ENCODE measurements around the gene COPS3. TPM values are rescaled to one million over a fixed set of nuclear protein-coding genes. Genes with fewer than 3 reads are reported as not detected.

COPS3 gene
- total RNA-seq, 1 experiment from 2014 or later, result 87.6 TPM

GRCh38 chr17:17201271-17201670, 79.8 kb downstream of the COPS3 start:
- no peaks in the 10 kb centered on the region for H3K9me3 ChIP-seq (ENCODE audit: insufficient read depth, low read depth)
- H3K27ac ChIP-seq, result no peak overlapping the region
- no peak for TF ChIP-seq CTCF (conservative IDR thresholded peaks at IDR 0.05)
- TF ChIP-seq EZH2 (IDR thresholded peaks at IDR 0.05; ENCODE audit: low read depth), result no peak
- no peak overlapping the region for H2AFZ ChIP-seq
- no TSS peak for BruUV-seq (replicated peaks)
- intact Hi-C loops (cut with micrococcal nuclease; ENCODE audit: unreplicated experiment), result no loop called here
- no peak overlapping the region for H3K4me2 ChIP-seq
- H3K4me3 ChIP-seq, result no peak overlapping the region
- DNase-seq, result no peak
- H3K36me3 ChIP-seq (ENCODE audit: low read depth), result peaks cover 5% of the 10 kb centered on the region; the same call in 1 of the 2 replicates
- peaks cover 18% of the 10 kb centered on the region for H4K20me1 ChIP-seq (ENCODE audit: insufficient read depth)
- no peaks in the 10 kb centered on the region for H3K27me3 ChIP-seq (ENCODE audit: insufficient read depth, low read depth)
- H3F3A ChIP-seq (ENCODE audit: insufficient read depth, low read depth), result peaks cover 40% of the 10 kb centered on the region
- CTCF ChIA-PET, result no interaction called here
- H3K9me2 ChIP-seq (ENCODE audit: insufficient read depth), result no peaks in the 10 kb centered on the region
- POLR2A ChIA-PET (ENCODE audit: unreplicated experiment), result no interaction called here
- peaks cover 14% of the 10 kb centered on the region for H3K4me1 ChIP-seq (replicated peaks; ENCODE audit: insufficient read depth)
- peaks cover 26% of the 10 kb centered on the region for H3K79me2 ChIP-seq (ENCODE audit: low read depth)

GRCh38 chr17:17200831-17201230, 80.2 kb downstream of the COPS3 start:
- Histone ChIP-seq H3K4me2 (no peak overlapping the region), H3K4me1 (replicated peaks; ENCODE audit: insufficient read depth) (peaks cover 14% of the 10 kb centered on the region), H3K9me2 (ENCODE audit: insufficient read depth) (no peaks in the 10 kb centered on the region), H4K20me1 (ENCODE audit: insufficient read depth) (peaks cover 18% of the 10 kb centered on the region), H3F3A (ENCODE audit: insufficient read depth, low read depth) (peaks cover 40% of the 10 kb centered on the region), H3K27ac (no peak overlapping the region), H3K4me3 (no peak overlapping the region), H3K79me2 (ENCODE audit: low read depth) (peaks cover 26% of the 10 kb centered on the region), H2AFZ (no peak overlapping the region), H3K36me3 (ENCODE audit: low read depth) (peaks cover 5% of the 10 kb centered on the region; the same call in 1 of the 2 replicates), H3K27me3 (ENCODE audit: insufficient read depth, low read depth) (no peaks in the 10 kb centered on the region), H3K9me3 (ENCODE audit: insufficient read depth, low read depth) (no peaks in the 10 kb centered on the region)
- intact Hi-C loops (cut with micrococcal nuclease; ENCODE audit: unreplicated experiment), result no loop called here
- POLR2A ChIA-PET (ENCODE audit: unreplicated experiment), result no interaction called here
- no TSS peak for BruUV-seq (replicated peaks)
- TF ChIP-seq EZH2 (IDR thresholded peaks at IDR 0.05; ENCODE audit: low read depth), result no peak
- no peak for TF ChIP-seq CTCF (conservative IDR thresholded peaks at IDR 0.05)
- DNase-seq, result no peak
- CTCF ChIA-PET, result interaction anchor here (0.6 kb wide), 1 partner anchor 295 kb away, joined by 4 read pairs; the partner anchor contains the start of gene RASD1

- BruUV-seq (replicated peaks), result no TSS peak
- POLR2A ChIA-PET (ENCODE audit: unreplicated experiment), result no interaction called here
- intact Hi-C loops (cut with micrococcal nuclease; ENCODE audit: unreplicated experiment), result no loop called here
Measured at GRCh38 chr17:17200311-17200710, 80.7 kb downstream of the COPS3 start.

More at GRCh38 chr17:17200311-17200710, 80.7 kb downstream of the COPS3 start:
- CTCF ChIA-PET, result interaction anchor here (0.6 kb wide), 1 partner anchor 296 kb away, joined by 4 read pairs; the partner anchor contains the start of gene RASD1
- Histone ChIP-seq H4K20me1 (ENCODE audit: insufficient read depth) (peaks cover 18% of the 10 kb centered on the region), H3F3A (ENCODE audit: insufficient read depth, low read depth) (peaks cover 40% of the 10 kb centered on the region), H3K27me3 (ENCODE audit: insufficient read depth, low read depth) (no peaks in the 10 kb centered on the region), H3K9me3 (ENCODE audit: insufficient read depth, low read depth) (no peaks in the 10 kb centered on the region), H3K36me3 (ENCODE audit: low read depth) (peaks cover 5% of the 10 kb centered on the region; the same call in 1 of the 2 replicates), H3K27ac (no peak overlapping the region), H3K9me2 (ENCODE audit: insufficient read depth) (no peaks in the 10 kb centered on the region), H3K4me1 (replicated peaks; ENCODE audit: insufficient read depth) (peaks cover 14% of the 10 kb centered on the region), H3K4me2 (no peak overlapping the region), H2AFZ (no peak overlapping the region), H3K4me3 (no peak overlapping the region), H3K79me2 (ENCODE audit: low read depth) (peaks cover 26% of the 10 kb centered on the region)
- DNase-seq, result no peak
- TF ChIP-seq EZH2 (IDR thresholded peaks at IDR 0.05; ENCODE audit: low read depth) (no peak), CTCF (conservative IDR thresholded peaks at IDR 0.05) (no peak)
